ENCODE results near the gene SCNN1B.
"Not testable (repeated sequence)": the region's sequence is repeated elsewhere in the genome, so short reads cannot be mapped to it uniquely, and the experiment has no call there.

Gene SCNN1B

GRCh38 chr16:23384878-23385277, 82.8 kb downstream of the SCNN1B start:
- FAIRE-seq = no peak

GRCh38 chr16:23385441-23385840, 83.3 kb downstream of the SCNN1B start:
- FAIRE-seq = no peak

DNA sequence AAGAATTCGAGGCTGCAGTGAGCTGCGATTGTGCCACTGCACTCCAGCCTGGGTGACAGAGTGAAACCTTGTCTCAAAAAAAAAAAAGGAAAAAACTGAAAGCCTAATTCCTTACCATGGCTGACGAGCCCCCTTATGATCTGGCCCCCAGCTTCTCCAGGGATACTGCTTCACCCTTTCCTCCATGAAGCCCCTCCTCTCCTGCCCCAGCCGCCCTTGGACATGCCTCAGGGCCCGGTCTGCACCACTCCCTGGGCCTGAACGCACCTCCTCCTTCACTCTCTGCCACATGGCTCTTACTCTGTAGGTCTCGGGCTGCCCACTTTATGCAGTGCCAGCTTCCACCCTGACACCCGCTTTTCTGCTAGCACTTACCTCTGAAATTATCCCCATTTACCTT, 85.6 kb downstream of the SCNN1B start:
- no peak for FAIRE-seq

DNA sequence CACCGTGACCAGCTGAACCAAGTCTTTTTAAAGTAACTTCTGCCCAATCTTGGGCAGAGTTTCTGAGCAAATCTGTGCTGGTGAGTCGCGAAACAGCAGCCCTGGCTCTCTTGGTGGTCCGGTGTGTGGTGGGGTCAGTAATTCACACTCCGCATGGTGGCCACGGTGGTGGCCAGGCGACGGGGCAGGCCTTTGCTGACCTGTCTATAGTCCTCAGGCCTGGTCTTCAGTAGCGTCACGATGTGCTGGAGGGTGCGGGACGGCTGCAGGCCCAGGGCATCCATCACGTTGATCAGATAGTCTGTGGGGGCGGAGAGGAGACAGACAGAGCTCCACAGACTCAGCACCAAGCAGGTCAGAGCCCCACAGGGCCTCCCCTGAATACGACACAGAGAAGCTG, 86.7 kb downstream of the SCNN1B start:
- no peak for FAIRE-seq

DNA sequence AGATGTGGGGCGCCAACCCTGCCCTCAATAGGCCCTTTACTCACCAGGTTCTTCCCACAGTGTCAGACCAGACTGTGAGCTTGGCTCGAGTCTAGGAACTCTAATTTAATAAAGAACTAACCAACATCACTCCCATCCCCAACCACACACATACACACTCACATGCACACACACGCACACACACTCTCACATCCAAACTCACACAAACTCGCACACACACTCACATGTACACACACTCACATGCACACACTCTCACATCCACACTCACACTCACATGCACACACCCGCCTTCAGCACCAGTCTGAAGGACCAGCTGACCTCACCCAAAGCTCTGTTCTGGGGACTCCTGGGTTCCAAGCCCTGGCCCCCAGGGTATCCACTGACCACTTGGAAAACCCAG, 87.1 kb downstream of the SCNN1B start:
- no peak for FAIRE-seq

- FAIRE-seq = not testable (repeated sequence)
Observed at GRCh38 chr16:23389936-23390335, 87.8 kb downstream of the SCNN1B start.

DNA sequence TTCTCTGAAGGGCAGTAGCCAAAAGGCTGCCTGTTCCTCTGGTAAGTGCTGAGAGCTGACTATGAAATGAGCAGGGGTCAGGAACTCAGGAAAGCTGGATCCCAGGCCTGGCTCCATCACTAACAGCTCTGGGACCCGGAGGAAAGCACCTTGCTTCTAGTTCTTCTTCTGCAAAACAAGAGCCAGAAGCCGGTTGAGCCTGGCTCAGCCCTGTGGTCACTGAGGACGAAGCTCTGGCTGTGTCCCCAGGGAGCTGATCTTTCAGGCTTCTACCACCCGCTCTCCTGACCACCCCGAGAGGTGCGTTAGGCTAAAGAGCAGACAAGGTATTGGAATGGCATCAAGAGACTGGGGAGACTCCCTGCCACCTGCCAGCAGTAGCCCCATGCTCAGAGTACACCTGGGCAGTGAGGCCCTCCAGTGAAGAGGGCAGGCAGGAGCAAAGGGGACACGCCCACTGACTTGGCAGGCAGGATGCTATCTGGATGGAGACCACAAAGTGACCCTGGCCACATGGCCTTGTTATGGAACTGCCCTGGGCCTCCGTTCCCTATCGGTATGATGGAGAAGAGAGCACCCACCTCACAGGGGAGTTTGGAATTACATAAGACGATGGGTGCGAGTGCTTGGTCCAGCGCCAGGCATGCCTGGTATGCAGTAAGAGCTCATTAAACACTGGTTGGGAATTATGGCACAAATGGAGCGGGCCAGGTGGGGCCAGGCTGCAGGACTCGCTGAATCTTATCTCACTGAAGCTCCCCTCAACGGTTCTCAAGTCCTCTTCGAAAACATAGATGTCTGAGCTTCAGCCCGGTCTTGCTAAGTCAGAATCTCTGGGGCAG, 89.5 kb downstream of the SCNN1B start:
- FAIRE-seq = no peak

- FAIRE-seq = no peak
Observed at GRCh38 chr16:23392223-23392600, 90.1 kb downstream of the SCNN1B start.

DNA sequence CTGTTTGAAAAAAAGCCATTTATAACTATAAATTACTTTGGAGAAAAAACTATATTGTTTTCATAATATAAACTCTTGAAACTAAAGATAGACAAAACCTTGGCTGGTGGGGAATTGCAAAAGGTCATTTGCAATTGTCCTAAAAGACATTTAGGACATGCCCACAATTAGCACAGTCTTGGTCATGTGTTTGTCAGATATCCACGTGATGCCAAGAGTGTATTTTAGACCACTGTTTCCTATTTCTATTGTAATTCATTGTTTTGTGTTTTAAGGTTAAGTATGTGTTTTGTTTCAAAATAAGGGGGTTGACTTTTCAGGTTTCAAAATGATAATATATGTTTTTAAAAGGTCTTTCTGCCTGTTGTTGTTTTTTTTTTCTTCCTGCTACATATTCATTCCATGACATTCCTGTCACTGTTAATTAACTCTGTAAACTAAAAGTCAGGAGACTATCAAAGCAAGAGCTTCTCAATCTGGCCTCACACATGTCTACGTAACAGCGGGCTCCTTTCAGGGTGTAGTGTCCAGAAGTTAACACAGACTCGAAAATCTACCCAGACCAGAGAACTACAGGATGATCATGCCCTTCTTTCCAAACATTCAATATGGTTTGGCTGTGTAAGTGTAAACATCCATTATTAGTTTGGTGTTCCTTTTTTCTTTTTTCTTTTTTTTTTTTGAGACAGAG, 92.2 kb downstream of the SCNN1B start:
- no peak for FAIRE-seq

GRCh38 chr16:23395732-23396131, 93.6 kb downstream of the SCNN1B start:
- FAIRE-seq = no peak

GRCh38 chr16:23397464-23397863, 95.4 kb downstream of the SCNN1B start:
- FAIRE-seq = no peak

DNA sequence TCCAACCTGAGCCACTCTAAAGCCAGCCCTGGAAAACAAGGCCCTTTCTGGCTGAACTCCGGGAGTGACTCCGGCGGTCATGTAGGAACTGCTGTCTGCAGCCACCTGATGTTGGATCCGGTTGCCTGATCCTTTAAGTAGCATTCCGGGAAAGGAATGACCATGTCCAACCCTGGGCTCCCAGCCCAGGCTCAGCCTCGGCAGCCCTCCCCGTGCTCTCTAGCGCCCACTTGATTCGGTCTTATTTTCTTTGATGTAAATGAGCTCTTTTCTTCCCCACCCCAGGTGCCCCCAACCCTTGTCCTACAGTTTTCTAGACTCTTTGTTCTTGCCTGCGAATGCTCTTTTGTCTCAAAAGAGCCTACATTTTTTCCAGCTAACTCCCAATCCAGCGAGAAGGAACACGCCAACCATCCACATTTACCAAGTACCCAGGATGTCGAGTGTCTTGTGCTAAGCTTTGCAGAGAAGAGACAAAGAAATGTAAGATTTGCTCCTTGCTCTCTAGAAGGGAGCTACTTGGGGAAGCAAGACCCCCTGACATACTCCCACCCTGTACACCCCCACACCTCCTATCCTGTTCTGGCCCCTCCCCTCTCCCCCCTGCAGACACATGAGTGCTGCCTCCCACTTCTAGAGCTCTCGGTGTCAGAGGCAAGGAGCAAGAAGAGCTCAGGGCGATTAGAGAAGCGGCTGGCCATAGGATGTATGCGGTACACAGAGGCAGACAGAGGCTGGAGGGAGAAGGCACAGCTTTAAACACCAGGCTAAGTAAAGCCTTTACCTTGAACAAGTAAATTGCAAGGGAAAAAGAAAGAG, 97.1 kb downstream of the SCNN1B start:
- FAIRE-seq = no peak

DNA sequence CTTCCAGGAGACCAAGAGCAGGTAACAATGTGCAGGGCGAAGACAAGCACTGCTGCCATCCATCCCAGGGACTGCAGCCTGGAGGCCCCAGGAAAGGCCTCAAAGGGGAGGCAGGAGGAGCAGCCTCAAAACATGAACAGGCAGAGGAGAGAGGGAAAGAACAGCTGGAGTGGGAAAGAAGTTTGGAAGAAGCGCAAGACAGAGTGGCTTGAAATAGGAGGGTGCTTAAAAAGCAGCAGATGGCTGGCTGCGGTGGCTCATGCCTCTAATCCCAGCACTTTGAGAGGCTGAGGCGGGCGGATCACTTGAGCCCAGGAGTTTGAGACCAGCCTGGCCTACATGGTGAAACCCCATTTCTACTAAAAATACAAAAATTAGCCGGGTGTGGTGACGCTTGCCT, 98.3 kb downstream of the SCNN1B start:
- FAIRE-seq = not testable (repeated sequence)

DNA sequence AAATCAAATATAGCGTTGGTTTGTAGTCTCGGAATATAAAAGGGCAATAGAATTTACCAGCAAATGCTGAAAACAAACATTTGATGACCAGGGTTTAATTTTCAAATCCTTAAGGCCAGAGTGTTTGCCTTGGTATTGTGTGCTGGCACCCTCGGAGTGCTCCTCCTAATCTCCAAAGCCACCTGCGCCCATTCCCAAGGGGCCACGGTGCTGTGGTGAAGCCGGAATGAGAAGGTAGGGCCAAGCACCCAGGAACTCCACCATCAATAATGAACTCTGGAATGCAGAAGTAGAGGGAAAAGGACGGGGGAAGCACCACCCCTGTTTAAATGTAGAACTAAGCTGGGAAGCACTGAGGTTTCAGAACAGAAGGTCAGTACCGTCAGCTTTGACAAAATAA, 99.0 kb downstream of the SCNN1B start:
- FAIRE-seq = no peak

GRCh38 chr16:23402100-23402499, 100.0 kb downstream of the SCNN1B start:
- FAIRE-seq = no peak

GRCh38 chr16:23403547-23403946, 101.4 kb downstream of the SCNN1B start:
- FAIRE-seq = no peak

GRCh38 chr16:23406024-23406423, 103.9 kb downstream of the SCNN1B start:
- FAIRE-seq = no peak

DNA sequence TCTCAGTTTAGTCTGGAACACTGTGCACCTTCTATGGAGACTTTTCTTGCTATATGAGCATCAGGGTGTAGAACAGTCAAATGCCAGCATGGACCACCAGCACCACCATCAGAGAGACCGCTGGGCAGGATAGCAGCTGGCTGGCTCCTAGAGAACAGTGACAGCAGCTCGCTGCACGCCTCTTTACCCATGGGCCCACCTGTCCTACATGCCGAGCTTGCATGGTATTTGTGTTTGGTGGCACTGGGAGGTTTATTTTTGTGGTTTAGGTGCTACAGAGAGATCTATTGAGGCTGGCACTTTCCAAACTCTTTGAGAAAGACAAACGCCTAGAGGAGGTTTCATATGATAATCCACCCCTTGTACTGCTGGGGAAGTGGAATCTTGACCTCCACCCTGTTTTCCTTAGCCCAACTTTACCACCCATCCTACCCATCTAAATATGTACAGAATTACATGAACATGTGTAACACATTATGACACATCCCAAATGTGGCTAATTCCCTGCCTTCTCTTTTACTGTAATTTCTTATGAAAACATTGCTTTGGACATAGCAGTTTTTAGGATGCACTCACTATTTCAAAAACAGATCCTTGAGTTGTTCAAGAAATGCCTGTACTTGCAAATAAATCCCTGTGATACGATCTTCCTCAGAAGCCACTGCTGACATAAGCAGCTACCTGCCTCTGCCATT, 104.6 kb downstream of the SCNN1B start:
- no peak for FAIRE-seq

DNA sequence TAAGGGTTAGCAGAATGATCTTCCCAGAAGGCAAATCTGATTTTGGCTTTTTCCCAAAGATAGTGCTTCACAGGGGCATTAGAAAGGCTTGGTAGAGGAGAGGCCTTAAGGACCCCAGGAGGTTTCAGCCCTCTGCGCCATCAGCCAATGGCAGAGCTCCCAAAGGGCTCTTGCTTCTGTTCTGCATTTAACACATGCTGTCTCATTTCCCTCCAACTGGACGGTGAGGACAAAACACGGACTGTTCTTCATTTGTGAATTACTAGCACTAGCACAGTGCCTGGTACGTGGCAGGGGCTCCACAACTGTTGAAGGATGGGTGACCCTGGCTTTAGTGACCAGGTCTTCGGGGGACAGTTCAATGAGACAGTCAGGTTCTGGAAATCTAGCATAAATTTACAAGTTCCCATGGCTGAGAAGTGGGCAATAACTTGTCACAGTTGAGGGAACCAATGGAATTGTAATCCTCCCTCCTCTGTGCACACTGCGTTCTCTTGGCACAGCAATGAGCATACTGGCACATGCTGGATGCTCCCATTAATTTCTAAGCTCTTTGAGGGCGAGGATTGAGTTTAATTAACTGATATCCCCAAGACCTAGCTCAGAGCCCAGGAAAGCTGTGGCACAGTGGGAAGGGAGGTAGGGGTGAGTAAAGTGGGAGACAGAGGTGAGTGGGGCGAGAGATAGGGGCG, 105.5 kb downstream of the SCNN1B start:
- no peak for FAIRE-seq

DNA sequence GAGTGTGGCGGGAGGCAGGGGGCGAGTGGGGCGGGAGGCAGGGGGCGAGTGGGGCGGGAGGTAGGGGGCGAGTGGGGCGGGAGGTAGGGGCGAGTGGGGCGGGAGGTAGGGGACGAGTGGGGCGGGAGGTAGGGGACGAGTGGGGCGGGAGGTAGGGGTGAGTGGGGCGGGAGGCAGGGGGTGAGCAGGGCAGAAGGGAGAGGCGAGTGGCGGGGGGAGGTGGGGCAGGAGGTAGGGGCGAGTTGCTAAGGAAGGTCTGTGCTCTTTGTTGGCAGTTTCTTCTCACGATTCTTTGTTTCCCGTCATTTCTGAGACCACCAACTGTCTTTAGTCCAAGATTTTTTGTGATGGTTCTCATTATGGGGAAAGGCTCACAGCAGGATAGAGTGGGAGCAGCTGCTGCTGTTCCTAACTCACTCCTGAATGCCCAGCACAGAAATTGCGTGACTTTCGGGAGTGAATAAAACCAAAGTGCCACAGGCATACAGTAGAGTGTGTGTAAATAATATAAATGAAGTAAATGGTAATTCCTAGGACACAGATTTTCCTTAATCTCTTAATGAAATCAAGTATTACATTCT, 106.2 kb downstream of the SCNN1B start:
- no peak for FAIRE-seq

GRCh38 chr16:23408823-23409298, 106.8 kb downstream of the SCNN1B start:
- no peak for FAIRE-seq

DNA sequence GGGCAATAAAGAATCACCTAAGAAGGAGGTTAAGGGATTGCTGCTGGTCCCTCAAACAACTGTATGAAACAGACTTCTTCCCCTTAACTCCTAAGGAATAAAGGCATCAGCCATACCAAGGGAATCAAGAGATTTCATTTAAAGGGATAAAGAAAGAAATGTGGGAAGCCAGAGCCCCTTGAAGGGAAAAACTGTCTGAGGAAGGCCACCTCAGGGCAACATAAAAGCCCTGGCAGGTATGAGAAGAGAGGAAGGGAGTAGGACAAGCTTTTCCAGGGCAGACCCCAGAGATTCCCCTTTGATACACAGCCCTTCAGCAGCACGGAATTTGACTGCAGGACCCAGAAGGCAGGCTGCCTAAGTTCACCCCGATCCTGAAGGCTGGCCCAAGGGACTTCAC, 107.4 kb downstream of the SCNN1B start:
- FAIRE-seq = no peak
